ENCODE measurements around the gene RHOG. TPM values are rescaled to one million over a fixed set of nuclear protein-coding genes. Genes with fewer than 3 reads are reported as not detected.
A peak's percentile ranks its signal among the peaks of the same experiment; 100 is the strongest.

Gene RHOG
- total RNA-seq, 6 experiments from 2014 or later, result 57.8 to 72.3 (median 66.4) TPM

DNA sequence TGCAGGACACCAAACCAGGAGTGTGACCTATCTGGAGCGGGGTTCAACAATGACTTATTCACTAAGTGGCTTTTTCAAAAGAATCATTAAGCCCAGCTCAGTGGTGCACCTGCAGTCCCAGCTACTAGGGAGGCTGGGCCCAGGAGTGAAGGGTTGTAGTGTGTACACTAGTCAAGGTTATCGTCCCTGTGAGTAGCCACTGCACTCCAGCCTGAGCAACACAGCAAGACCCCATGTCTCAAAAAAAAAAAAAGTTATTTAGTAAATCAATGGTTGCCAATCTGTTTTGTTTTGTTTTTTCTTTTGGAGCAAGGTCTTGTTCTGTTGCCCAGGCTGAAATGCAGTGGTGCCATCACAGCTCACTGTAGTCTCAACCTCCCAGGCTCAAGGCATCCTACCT lies 7.9 kb downstream of the RHOG start:
- Mint-ChIP-seq H3K36me3 (ENCODE audit: low read depth) (peaks cover 22% of the 10 kb centered on the region; the same call in 1 of the 2 replicates), H3K9me3 (no peaks in the 10 kb centered on the region), H3K4me3 (no peak overlapping the region), H3K27me3 (ENCODE audit: insufficient read depth) (no peaks in the 10 kb centered on the region), H3K4me1 (ENCODE audit: low read depth) (peaks cover 29% of the 10 kb centered on the region), H3K27ac (no peak overlapping the region)
- DNase-seq, result no peak
- TF ChIP-seq, protein P1, sequence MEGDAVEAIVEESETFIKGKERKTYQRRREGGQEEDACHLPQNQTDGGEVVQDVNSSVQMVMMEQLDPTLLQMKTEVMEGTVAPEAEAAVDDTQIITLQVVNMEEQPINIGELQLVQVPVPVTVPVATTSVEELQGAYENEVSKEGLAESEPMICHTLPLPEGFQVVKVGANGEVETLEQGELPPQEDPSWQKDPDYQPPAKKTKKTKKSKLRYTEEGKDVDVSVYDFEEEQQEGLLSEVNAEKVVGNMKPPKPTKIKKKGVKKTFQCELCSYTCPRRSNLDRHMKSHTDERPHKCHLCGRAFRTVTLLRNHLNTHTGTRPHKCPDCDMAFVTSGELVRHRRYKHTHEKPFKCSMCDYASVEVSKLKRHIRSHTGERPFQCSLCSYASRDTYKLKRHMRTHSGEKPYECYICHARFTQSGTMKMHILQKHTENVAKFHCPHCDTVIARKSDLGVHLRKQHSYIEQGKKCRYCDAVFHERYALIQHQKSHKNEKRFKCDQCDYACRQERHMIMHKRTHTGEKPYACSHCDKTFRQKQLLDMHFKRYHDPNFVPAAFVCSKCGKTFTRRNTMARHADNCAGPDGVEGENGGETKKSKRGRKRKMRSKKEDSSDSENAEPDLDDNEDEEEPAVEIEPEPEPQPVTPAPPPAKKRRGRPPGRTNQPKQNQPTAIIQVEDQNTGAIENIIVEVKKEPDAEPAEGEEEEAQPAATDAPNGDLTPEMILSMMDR (IDR thresholded peaks at IDR 0.05), result no peak

DNA sequence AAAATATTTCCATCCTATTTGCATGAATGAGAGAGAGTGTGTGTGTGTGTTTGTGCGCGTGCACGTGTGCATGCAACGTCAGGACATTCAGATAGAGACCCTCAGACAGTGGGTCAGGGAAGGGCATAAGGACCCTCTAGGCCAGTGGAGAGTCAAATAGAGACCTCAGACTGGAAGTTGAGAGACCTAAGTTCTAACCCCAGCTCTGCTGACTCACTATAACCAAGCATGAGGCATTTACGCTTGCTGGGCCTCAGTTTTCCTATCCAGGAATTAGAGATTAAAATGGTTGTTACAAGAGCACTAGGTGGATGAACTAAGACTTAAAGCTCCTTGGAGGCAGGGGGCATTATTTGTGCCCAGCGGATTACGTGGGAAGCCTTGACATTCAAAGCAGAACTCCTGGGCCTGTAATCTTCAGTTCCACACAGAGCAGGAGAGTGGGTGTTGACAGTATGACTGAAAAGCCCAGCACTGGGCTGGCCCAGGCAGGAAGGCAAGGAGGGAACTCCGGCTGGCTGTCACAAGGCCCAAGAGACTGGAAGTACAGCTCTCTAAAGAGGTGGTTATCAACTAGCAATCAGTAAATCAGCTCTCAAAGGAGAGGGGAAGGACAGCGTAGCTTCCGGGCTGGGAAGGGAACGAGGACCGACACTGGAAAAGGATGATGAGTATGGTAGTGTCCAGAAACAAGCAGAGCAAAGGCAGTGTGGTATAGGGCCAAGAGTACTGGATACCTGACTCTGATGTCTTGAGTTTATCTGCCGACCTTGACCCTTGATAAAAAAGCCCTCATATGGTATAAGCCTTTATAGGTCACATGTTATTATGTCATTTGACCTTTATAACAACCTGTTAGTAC lies 9.2 kb downstream of the RHOG start:
- H3K9me3 Mint-ChIP-seq, result no peaks in the 10 kb centered on the region
- peaks cover 31% of the 10 kb centered on the region; the same call in 1 of the 2 replicates for H3K36me3 Mint-ChIP-seq (ENCODE audit: low read depth)
- peaks cover 21% of the 10 kb centered on the region for H3K4me1 Mint-ChIP-seq (ENCODE audit: low read depth)
- no peak for DNase-seq
- TF ChIP-seq, protein P1 (IDR thresholded peaks at IDR 0.05), result no peak
- H3K27me3 Mint-ChIP-seq (ENCODE audit: insufficient read depth), result peaks cover 2% of the 10 kb centered on the region; the same call in 1 of the 2 replicates
- peak overlapping the region; percentile 34 for H3K27ac Mint-ChIP-seq
- no peak overlapping the region for H3K4me3 Mint-ChIP-seq

DNA sequence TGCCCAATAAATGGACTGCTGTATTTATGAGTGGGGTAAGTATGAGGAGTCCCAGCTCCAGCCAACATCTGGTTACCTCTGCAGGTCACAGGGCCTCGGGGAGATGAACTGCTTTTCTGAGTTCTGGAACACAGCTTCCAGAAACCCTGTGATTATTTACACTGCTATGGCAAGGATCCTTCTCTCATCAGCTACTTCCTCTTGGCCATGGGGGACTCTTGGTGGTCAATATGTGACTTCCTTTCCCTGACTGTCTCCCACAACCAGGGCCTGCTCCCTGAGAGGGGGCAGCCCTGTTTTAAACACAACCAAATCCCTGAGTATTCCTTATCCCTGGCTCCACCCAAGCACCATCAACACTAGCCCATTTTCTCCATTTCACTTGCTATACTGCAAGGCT lies 10.0 kb downstream of the RHOG start:
- TF ChIP-seq, protein P1 (IDR thresholded peaks at IDR 0.05), result no peak
- Mint-ChIP-seq H3K4me3 (no peak overlapping the region), H3K27me3 (ENCODE audit: insufficient read depth) (peaks cover 2% of the 10 kb centered on the region; the same call in 1 of the 2 replicates), H3K27ac (peak overlapping the region; percentile 34), H3K4me1 (ENCODE audit: low read depth) (peaks cover 18% of the 10 kb centered on the region), H3K36me3 (ENCODE audit: low read depth) (peaks cover 34% of the 10 kb centered on the region; the same call in 1 of the 2 replicates), H3K9me3 (no peaks in the 10 kb centered on the region)
- no peak for DNase-seq

DNA sequence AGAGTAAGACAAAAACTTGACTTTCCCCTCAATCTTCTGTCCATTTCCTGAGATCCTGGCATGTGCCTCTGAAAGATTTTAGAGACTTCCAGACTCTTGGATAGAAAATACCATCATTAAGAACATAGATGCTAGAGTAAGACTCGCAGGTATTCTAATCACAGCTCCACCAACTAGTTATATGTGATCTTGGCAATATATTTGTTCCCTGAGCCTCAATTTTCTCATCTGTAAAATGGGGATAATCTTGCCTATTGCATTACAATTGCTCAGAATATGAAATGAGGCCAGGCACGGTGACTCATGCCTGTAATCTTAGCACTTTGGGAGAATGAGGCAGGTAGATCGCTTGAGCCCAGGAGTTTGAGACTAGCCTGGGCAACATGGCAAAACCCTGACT lies 10.7 kb downstream of the RHOG start:
- H3K27me3 Mint-ChIP-seq (ENCODE audit: insufficient read depth), result peaks cover 2% of the 10 kb centered on the region; the same call in 1 of the 2 replicates
- no peak for DNase-seq
- TF ChIP-seq, protein P1 (IDR thresholded peaks at IDR 0.05), result no peak
- H3K9me3 Mint-ChIP-seq, result no peaks in the 10 kb centered on the region
- no peak overlapping the region for H3K4me3 Mint-ChIP-seq
- no peak overlapping the region; the same call in 1 of the 2 replicates for H3K27ac Mint-ChIP-seq
- H3K36me3 Mint-ChIP-seq (ENCODE audit: low read depth), result peaks cover 29% of the 10 kb centered on the region; the same call in 1 of the 2 replicates
- H3K4me1 Mint-ChIP-seq (ENCODE audit: low read depth), result peaks cover 12% of the 10 kb centered on the region

DNA sequence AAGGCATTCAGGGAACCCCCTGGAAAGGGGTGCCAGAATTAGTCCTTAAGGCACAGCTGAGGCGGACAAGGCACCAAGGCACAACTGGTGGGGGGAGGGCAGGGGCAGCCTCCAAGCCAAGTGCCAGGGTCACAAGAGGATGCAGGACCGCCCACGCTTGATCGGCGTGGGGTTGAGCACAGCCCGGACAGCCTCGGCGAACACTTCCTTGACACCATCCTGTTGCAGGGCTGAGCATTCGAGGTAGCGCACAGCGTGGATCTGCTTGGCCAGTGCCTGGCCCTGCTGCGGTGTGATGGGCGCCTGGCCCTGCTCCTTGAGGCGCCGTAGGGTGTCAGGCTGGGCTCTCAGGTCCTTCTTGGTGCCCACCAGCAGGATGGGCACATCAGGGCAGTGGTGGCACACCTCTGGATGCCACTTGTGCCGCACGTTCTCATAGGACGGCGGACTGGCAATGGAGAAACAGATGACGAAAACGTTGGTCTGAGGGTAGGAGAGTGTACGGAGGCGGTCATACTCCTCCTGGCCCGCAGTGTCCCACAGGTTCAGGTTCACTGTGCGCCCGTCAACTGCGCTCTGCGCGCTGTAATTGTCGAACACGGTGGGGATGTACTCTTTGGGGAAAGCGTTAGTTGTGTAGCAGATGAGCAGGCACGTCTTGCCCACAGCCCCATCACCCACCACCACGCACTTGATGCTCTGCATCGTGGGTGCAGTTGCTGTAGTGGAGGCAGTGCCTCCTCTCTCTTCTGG lies 13.1 kb downstream of the RHOG start:
- H3K9me3 Mint-ChIP-seq, result no peaks in the 10 kb centered on the region
- peaks cover 2% of the 10 kb centered on the region for H3K27me3 Mint-ChIP-seq (ENCODE audit: insufficient read depth)
- TF ChIP-seq, protein P1 (IDR thresholded peaks at IDR 0.05), result no peak
- peaks cover 16% of the 10 kb centered on the region for H3K4me1 Mint-ChIP-seq (ENCODE audit: low read depth)
- no peak overlapping the region for H3K4me3 Mint-ChIP-seq
- DNase-seq, result no peak
- H3K36me3 Mint-ChIP-seq (ENCODE audit: low read depth), result peaks cover 31% of the 10 kb centered on the region; the same call in 1 of the 2 replicates
- H3K27ac Mint-ChIP-seq, result no peak overlapping the region

Data from HFFc6 (cell line).